HuH-7.5 (cell line): Measurements from ENCODE around the gene RAB1A.
"Not testable (repeated sequence)": the region's sequence is repeated elsewhere in the genome, so short reads cannot be mapped to it uniquely, and the experiment has no call there.

Experiments
- DNase-seq: peaks from one replicate; pipeline ENCODE4 v3.0.0; 2011; ENCODE audit warnings: low spot score

RAB1A gene

DNA sequence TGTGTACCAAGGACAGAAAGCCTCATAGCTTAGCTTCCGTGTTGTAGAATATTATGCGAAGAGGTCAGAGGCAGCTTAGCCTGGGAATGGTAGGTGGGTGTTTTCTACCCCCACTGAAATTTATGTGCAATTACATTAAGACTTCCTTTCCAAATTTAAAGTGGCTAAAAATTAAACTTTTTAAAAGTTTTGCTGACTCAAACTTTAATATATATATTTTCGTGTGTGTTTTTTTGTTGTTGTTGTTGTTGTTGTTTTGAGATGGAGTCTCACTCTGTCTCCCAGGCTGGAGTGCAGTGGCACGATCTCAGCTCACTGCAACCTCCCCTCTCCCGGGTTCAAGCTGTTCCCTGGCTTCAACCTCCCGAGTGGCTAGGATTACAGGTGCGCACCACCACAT is 4.3 kb upstream of the RAB1A start:
- DNase-seq, result no peak

DNA sequence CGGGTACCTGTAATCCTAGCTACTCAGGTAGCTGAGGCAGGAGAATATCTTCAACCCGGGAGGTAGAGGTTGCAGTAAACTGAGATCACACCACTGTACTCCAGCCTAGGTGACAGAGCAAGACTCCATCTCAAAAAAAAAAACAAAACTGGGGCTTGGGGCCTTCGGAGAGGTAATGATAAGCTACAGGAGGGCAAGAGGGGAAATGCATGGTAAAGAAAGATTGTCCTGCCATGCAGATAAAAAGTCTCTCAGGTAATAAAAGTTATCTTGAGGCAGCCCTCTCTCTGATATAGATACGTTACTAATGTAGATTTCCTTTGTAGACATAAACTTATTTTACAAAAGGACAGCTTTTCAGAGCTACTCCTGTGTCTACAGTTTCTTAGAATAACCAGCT is 3.7 kb upstream of the RAB1A start:
- DNase-seq, result no peak

DNA sequence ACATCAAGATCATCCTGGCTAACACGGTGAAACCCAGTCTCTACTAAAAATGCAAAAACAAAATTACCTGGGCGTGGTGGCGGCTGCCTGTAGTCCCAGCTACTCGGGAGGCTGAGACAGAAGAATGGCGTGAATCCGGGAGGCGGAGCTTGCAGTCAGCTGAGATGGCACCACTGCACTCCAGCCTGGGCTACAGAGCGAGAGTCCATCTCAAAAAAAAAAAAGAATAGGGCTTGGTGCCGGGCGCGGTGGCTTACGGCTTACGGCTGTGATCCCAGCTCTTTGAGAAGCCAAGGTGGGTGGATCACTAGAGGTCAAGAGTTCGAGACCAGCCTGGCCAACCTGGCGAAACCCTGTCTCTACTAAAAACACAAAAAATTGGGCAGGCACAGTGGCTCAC is 3.0 kb upstream of the RAB1A start:
- DNase-seq, result not testable (repeated sequence)

DNA sequence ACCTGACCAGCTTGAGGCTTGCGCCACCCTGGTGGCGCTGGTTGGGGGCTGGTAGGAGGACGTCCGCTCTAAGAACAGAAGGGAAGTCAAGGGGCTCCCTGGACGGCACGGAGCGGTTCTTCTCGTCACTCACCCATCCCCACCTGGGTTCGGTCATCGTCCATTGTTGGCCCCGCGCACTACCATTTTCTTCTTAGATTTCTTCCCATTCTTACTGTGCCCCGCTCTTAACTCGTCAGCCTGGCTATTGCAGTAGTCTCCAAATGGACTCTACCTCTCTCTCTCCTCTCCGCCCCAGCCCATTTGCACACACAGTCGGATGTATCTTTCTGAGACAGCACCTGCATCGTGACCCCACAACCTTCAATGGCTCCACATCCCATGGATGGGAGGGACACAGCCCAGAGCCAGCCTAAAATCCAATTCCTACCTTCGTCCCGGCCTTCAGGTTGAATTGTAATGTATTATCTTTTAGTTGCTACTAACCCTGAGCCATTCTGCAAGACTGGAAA is 814 bp upstream of the RAB1A start:
- peak; percentile 10 for DNase-seq

DNA sequence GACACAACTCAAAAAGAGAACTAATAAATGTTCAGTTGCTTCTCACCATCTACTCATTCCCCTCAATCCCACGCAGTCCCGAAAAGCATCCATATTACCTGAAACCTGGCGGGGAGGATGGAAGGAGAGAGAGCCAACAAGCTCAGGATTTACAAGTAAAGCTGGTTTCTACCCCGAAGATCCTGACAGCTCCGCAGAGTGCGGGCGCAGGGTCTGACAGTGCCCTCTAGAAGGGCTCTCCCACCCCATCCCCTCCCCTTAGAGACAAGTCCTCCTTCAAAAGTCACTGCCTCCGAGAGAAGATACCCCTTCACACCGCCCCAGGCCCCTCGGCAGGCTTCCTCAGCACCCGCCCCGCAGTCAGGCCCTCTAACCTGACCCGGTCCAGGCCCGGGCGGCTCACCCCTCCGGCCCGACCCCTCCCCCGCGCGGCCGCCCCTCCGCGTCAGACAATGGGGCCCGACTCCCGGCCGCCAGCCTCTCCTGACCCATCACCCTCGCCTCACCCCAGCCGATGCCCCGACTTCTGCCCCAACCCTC is 550 bp downstream of the RAB1A start:
- no peak for DNase-seq

DNA sequence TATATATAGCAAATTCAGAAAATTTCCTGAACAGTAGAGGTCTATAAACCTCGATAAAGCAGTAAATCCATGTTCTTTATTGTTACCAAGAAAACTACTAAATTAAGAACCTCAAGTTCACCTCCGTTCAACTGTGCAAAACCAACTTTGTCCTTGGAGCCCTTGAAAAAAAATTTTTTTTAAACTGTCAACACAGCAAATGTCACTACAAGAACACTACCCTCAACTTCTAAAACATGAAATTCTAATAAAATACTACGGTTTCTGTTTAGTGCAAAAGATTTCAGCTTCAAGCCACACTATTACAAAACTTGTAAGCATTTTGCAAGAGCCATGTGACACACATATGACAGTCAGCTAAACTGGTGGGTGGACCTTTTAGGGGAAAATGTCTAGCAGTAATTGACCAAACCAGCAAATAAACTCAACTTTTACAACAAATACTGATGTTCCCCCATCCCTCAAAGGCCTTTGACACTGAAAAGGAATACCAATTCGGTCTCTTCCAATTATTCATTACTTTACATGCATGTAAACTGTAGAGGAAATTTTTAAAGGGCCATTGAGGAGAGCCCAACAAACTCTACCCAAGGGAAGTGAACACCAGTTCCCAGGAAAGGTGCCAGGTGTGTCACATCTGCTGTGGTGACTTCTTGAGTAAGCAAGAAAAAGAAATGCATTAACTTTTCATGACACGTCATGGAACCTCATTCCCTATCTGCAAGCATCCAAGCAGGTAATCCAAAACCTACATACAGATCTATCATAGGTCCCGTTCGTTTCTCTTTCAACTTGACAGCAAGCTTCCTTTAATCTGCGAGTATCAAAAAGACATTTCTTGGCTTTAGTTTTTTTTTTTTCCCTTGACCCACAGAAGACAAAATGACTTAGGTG is 1.4 kb downstream of the RAB1A start:
- DNase-seq, result no peak

DNA sequence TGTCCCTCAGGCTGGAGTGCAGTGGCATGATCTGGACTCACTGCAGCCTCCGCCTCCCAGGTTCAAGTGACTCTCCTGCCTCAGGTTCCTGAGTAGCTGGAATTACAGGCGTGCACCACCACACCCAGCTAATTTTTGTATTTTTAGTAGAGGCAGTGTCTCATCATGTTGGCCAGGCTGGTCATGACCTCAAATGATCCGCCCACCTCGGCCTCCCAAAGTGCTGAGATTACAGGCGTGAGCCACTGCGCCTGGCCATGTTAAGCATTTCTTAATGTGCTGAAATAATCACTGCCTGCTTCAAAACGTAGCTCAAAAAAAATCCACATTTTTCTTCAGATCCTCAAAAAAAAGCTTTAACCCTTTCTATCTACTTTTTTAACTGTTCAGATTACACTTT is 4.4 kb downstream of the RAB1A start:
- not testable (repeated sequence) for DNase-seq

DNA sequence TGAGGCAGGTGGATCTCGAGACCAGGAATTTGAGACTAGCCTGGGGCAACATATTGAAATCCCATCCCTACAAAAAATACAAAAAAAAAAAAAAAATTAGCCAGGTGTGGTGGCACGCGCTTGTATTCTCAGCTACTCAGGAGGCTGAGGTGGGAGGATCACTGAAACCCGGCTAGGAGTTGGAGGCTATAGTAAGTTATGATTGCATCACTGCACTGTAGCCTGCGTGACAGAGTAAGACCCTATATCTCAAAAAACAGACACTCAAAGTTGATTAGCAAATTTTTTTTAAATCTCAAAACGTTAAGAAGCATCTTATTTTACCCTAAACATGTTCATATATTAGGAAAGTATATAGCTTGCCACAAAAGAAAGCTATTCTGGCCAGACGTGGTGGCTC is 7.6 kb downstream of the RAB1A start:
- DNase-seq, result no peak

DNA sequence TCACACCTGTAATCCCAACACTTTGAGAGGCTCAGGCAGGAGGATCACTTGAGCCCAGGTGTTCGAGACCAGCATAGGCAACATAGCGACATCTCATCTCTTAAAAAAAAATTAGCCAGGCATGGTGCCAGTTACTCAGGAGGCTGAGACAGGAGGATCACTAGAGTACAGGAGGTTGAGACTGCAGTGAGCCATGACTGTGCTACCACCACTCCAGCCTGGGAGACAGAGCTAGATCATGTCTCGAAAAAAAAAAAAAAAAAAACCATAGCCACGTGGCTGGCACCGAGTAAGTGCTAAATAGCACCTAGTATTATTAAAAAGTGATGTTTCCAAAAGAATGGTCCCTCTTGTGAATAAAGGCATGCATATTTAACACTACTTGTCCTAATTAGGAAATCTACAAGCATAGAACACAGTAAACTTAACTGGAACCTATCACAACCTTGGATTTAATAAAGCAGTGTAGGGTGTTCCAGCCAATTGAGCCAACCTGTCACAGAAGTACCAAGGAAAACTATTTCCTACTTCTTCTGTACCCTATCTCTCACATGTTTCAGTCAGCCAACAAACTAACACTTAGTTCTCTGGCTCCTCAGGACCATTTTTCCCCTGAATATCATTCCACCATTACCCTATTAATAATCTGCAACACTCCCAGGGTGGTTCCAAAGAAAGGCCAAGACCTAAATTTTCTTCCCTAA is 8.8 kb downstream of the RAB1A start:
- DNase-seq, result no peak

DNA sequence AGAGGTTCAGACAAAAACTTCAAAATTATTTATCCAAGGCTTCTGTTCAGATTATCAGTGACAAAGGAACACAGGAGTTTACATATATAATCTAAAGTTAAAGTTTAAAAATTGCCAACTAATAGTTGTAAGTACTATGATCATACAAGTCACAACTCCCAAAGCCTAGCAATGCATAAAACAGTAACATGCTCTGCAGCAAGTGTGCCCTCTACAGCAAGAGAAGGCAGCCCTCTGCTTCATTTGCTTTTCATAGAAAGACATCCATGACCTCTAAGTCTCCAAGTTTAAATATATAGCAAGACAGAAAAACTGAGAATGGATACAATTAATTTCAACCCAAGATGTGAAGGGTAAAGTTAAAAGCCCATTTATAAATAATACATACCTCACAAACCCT is 13.3 kb downstream of the RAB1A start:
- DNase-seq, result no peak

DNA sequence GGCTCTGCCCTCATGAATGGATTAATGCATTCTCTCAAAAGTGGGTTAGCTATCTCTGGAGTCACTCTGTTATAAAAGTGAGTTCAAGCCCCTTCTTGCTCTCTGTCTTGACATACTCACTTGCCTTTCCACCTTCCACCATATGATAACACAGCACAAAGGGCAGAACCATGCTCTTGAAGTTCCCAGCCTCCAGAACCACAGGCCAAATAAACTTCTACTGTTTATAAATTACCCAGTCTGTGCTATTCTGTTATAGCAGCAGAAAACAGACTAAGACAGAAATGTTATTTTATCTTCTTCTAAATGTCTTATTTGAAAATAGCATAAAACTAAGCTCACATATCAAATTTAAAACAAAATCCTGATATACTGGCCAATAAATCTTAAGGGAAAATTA is 15.0 kb downstream of the RAB1A start:
- no peak for DNase-seq

DNA sequence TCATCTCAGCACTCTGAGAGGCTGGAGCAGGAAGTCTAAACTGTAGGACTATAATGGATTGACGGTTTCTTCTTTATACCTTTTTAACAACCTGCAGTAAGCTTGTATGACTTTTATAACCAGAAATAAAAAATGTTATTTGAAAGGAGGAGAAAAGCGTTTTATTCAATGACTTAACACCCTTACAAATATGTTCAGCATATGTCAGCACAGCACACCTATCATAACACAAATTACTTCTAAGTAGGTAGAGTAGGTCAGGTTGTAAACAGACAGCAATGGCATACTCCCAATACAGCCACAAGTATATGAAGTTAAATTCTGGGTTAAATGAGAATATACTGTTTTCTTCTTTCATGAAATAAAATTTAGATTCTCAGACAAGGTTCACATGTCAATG is 16.1 kb downstream of the RAB1A start:
- no peak for DNase-seq

DNA sequence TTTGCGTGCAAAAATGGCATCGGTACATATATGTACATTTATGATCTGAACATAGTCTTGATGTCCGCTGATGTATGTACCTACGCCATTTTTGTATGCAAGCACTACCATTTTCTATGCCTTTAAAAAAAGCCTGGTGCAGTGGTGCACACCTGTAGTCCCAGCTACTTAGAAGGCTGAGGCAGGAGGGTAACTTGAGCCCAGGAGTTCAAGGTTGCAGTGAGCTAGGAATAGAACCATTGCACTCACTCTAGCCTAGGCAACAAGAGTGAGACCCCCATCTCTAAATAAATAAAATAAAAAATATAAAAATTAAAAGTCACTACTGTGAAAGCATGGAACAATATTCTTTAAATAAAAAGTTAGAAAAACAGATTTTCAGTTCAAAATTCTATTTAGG is 16.7 kb downstream of the RAB1A start:
- no peak for DNase-seq

DNA sequence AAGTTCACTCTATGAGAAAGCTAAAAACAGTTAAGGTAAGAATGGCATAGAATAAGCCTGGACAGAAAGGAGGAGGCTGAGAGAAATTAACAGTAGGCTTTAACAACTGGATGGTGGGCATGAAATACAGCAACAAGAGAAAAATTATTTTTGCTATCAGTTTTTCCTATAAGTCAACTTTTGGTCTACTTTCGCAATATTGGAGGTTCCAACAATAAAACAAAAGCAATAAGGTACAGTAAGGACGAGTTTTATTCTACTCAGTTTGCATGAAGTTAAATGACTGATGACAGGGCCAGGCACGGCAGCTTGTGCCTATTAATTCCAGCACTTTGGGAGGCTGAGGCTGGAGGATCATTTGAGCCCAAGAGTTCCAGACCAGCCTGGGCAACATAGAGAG is 17.3 kb downstream of the RAB1A start:
- no peak for DNase-seq

DNA sequence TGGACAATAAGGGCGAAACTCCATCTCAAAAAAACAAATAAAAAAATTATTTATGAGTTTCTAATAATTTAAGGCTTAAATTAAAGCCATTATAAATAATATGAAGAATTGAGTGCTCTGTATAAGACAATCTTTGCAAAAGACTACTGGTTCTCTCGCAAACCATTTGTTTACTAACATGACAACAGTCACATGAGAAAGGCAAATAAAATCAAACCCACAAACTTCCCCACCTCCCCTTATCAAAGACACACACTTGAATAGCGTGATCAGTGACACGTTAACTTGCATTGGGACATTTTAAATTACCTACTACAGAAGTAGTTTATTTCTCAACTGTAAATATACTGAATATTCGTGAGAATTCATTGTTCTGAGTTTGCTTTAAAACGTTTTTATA is 21.1 kb downstream of the RAB1A start:
- no peak for DNase-seq

DNA sequence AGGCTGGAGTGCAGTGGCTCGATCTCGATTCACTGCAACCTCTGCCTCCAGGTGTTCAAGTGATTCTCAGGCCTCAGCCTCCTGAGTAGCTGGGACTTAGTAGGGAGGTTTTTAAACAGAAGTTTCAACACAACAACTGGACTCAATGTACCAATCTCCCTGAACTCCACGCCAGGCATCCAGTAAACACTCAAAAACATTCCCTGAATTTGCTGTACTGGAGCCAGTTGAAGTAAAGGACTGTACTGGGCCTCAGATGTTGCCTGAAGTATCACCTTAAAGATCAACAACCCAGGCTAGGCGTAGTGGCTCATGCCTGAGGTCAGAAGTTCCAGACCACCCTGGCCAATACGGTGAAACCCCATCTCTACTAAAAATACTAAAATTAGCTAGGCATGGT is 22.4 kb downstream of the RAB1A start:
- DNase-seq, result no peak

DNA sequence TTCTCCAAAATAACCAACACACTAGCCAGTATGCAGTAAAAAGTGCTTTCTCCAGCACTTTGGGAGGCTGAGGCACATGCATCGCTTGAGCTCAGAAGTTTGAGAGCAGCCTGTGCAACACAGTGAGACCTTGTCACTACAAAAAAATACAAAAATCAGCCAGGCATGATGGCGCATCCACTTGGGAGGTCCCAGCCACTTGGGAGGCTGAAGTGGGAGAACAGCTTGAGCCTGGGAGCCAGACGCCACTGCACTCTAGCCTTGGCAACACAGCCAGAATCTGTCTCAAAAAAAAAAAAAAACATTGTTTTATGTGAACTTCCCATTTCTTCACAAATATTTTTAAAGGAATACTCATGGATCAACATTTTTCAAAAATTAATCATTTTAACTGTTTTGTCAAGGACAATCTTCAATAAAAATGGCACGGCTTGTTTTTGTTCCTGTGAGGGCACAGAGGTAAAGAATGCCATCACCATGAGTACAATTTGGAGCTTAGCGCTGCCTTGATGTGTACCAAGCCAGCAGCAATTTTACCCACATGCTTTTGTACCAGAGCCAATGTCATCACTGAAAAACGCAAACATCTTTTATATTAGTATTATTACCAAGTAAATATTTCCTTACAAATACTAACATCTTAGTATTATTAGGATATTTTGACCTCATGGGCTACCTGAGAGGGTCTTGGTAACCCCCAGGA is 26.7 kb downstream of the RAB1A start:
- DNase-seq, result no peak

DNA sequence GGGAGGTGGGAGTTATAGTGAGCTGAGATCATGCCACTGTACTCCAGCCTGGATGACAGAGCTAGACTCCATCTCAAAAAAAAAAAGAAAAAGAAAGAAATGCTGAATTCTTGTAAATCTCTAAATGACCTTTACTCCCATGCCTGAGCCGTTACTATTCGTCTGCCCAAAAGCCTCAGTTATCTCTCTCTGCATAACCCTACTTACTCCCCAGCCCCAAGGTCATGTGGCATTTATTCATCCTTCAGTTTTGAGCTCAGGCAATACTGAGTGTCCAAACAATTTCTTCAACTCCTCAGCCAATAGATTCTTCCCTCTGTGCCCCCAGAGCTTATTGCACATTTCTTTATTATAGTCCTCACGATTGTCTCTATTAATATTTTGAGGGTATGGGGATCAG is 28.8 kb downstream of the RAB1A start:
- no peak for DNase-seq

DNA sequence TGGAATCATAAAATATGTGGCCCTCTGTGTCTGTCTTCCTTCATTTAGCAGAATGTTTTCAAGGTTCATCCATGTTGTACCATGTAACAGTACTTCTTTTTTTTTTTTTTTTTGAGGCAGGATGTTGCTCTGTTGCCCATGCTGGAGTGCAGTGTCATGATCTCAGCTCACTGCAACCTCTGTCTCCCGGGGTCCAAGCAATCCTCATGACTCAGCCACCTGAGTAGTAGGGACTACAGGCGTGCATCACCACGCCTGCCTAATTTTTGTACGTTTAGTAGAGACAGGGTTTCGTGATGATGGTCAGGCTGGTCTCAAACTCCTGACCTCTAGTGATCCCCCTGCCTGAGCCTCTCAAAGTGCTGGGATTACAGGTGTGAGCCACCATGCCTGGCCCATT is 31.2 kb downstream of the RAB1A start:
- DNase-seq, result no peak

DNA sequence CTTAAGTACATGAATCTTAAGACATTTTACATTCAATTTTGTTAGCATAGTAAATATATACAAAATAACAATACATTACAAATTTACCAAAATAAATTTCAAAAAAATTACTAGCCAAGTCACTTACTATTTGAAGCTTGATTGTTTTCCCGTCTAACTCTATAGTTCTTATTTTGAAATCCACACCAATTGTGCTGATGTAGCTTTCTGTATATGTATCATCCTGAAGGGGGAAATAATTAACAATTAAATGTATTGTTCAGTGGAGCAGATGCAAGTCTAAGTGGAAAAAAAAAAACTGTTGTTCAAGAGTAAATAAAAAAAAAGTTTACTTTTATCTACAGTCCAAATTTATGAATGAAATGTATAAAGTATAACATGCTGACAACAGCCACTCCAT is 32.1 kb downstream of the RAB1A start:
- DNase-seq, result no peak

DNA sequence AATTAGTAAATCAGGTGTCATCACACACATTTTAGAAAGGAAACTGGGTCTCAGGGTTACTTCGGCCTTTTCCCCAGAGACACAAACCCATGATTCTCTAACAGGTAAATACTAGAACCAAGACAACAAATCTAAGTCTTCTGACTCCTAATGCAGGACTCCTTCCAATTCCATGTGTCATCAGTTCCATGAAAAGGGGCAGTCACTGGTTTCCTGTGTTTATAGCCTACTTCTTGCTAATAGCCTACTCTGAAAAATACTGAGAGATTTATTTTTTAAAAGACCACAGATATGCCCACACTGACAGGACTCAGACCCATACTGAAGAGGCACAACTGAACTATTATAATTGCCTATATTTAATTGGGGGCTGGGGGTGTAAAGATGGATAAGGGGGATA is 33.0 kb downstream of the RAB1A start:
- DNase-seq, result no peak

DNA sequence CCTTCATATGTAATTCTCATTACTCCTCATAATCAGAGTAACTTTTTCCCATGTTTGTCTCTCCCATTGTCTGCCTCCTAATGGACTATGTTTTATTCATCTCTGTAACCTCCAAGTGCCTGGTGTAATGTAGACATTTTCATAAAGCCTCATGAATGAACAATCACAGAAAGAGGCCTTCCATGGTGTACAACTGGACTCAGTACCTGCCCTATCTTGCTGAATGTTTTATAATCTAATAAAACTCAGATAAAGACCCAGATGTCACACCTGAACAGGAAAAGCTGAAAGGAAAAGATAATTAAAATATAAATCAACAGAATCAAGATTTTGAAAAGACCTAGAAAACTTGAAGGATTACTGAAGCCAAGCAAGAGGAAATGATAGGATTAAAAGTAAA is 36.7 kb downstream of the RAB1A start:
- DNase-seq, result no peak

DNA sequence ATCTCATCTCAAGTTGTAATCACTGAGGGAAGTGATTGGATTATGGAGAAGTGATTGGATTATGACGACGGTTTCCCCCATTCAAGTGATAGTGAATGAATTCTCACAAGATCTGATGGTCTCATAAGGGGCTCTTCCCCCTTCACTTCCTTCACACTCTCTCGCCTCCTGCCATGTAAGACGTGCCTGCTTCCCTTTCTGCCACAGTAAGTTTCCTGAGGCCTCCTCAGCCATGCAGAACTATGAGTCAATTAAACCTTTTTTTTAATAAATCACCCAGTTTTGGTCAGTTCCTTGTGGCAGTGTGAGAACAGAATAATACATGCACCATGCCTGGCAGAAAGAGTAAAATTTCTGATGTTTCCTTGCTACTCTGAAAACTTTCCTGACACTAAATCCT is 37.1 kb downstream of the RAB1A start:
- DNase-seq, result no peak
